Fibroblast of lung (primary cell): Measurements from ENCODE around the gene CAMTA1.

Source experiments
- CTCF ChIP-seq, 2 donors: IDR thresholded peaks in 1 of 2; conservative IDR thresholded peaks in 1 of 2; 1 replicate in 1 of 2; 2 replicates in 1 of 2; pipeline ENCODE4 v1.5.1; 2011 to 2012; ENCODE audit warnings: low read length in 2 of 2, control low read depth in 1 of 2, inconsistent platforms in 1 of 2, low read depth in 1 of 2, mild to moderate bottlenecking in 1 of 2
- EZH2 ChIP-seq: IDR thresholded peaks from 2 replicates; pipeline ENCODE4 v1.5.1; 2012; ENCODE audit warnings: low read length, control low read depth, mild to moderate bottlenecking; ENCODE audit errors: missing control alignments

DNA sequence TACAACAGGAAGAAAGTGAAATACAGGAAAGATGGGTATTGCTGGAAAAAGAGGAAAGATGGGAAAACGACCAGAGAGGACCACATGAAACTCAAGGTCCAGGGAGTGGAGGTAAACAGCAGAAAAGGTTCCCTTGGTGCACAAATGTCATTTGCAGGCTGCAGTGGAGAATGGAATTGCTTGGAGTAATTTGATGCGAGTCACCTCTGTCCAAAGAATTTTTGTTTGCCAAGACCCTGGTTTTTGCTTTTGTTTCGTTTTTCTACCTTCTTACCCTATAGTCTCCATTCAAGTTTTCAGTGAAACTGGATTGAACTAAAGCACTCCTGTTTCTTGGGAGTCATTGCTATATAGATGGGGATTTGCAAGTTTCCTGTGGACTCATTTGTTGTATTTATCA lies 464.3 kb downstream of the CAMTA1 start:
- no peak for TF ChIP-seq EZH2
- no peak for TF ChIP-seq CTCF (conservative IDR thresholded peaks at IDR 0.05 in 1 of 2, IDR thresholded peaks at IDR 0.05 in 1 of 2; ENCODE audit: low read depth in 1 of 2, low read length in 2 of 2)
